NCI-H446 treated with DMSO at 0.1 percent for 48 hours (cell line): ENCODE measurements around the gene SBNO2.
A peak's percentile ranks its signal among the peaks of the same experiment; 100 is the strongest.

Source experiments
- DNase-seq: peaks from one replicate; lab custom pipeline; 2025; lab: John Stamatoyannopoulos, UW

Gene SBNO2

DNA sequence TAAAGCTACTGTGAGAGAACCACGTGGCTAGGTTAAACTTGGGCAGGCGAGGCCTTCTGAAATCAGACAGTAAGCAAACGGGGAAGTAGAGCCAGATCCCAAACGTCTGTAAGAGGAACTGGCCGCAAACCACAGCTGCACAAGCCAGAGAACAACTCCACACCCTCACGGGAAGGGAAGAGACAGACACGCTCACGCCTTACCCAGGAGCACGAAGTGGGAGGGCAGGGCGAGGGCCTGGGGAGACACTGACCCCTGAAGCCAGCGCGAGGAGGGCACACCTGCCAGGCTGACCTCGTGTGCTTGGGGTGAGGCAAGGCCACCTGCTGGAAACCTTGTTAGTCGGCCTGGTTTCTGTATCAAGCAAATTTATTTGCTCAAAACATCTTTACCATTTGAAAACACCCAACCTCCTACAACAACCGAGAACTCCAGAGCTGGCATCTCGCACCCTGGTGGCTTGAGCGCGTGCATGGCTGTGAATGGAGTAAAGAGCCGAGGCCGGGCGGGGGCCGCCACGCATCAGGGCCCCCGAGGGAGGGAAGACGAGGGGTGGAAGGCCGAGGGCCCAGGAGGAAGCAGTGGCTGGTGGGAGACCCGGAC lies 86.2 kb downstream of the SBNO2 start:
- no peak for DNase-seq

GRCh38 chr19:1086613-1087012 lies 87.5 kb downstream of the SBNO2 start:
- DNase-seq: no peak

DNA sequence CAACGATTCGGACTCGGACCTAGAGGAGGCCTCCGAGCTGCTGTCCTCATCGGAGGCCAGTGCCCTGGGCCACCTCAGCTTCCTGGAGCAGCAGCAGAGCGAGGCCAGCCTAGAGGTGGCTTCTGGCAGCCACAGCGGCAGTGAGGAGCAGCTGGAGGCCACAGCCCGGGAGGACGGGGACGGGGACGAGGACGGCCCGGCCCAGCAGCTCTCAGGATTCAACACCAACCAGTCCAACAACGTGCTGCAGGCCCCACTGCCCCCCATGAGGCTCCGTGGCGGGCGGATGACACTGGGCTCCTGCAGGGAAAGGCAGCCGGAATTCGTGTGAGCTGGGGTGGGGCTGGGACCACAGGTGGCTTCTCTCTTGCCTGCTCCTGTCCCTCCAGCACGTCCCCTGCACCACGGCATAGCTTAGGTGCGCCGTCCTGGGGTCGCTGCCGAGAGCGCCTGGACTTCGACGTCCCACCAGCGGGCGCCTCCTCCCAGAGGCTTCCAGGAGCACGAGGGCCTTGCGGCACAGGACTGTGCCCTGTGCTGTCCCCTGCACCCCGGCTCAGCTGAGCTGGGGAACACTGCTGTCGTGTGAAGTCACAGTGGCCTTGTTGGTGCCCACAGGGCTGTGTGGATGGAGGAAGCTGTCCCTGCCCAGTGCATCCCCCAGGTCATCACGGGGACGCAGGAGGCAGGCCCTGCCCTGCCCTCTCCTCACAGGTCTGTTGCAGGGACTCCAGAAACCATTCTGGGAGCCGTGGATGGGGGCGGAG lies 88.2 kb downstream of the SBNO2 start:
- no peak for DNase-seq

- no peak for DNase-seq
Observed at GRCh38 chr19:1085053-1085658, 88.9 kb downstream of the SBNO2 start.

- DNase-seq: no peak
Observed at GRCh38 chr19:1084024-1084868, 89.8 kb downstream of the SBNO2 start.

- DNase-seq: no peak
Observed at GRCh38 chr19:1082928-1083816, 90.9 kb downstream of the SBNO2 start.

- DNase-seq: no peak
Observed at GRCh38 chr19:1082165-1082927, 91.7 kb downstream of the SBNO2 start.

DNA sequence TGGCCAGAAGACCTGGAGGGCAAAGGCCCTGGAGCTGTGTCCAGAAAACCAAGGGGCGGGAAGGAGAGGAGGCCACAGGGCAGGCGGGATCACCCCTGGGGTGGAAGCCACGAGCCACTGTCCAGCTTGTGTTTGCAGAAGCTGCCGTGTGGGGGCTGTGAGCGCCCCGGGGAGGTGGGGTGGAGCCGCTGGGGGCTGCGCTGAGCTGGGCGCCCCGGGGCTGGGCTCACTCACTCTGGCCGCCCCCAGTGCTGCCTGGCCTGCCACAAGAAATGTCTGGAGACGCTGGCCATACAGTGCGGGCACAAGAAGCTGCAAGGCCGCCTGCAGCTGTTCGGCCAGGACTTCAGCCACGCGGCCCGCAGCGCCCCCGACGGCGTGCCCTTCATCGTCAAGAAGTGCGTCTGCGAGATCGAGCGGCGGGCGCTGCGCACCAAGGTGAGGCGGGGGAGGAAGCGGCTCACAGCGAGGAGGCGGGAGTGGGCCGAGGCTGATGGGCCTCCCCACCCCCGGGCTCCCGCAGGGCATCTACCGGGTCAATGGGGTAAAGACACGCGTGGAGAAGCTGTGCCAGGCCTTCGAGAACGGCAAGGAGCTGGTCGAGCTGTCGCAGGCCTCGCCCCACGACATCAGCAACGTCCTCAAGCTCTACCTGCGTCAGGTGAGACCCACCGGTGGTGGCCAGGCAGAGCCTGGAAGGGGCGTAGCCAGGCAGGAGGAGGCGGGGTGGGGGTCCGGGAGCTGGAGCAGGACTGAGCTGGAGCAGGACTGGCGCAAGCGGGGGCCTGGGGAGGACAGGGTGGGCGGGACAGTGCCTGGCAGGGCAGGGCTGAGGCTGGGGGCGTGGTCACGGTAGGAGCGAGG lies 92.5 kb downstream of the SBNO2 start:
- no peak for DNase-seq

GRCh38 chr19:1080360-1081161 lies 93.5 kb downstream of the SBNO2 start:
- DNase-seq: no peak

GRCh38 chr19:1079566-1080111 lies 94.4 kb downstream of the SBNO2 start:
- DNase-seq: no peak

- DNase-seq: no peak
Observed at GRCh38 chr19:1076951-1077350, 97.1 kb downstream of the SBNO2 start.

GRCh38 chr19:1076046-1076386 lies 98.1 kb downstream of the SBNO2 start:
- DNase-seq: no peak

DNA sequence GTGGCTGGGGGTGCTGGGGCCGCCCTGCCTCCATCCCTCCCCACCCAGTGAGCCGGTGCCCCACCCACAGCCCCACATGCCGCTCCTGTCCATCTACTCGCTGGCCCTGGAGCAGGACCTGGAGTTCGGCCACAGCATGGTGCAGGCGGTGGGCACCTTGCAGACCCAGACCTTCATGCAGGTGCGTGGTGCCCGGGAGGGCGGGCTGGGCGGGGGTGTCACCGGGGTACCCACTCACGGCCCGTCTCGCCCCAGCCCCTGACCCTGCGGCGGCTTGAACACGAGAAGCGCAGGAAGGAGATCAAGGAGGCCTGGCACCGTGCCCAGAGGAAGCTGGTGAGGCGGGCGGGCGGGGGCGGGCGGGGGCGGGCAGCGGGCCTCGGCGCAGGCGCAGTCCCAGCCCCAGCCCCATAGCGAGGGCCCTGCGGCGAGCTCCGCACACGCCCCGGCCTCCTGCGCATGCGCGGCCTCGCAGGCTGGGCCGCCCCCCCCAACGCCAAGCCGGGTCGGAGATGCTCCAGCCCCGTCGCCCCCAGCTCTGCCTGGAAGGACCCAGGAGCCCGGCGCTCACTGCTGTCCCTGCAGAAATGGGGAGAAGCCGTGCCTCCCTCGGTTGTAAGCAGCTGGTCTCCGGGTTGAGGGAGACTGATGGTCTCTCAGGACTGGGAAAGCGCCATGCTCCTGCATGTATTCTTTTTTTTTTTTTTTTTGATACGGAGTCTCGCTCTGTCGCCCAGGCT lies 99.4 kb downstream of the SBNO2 start:
- DNase-seq: peak; percentile 78

- no peak for DNase-seq
Observed at GRCh38 chr19:1073956-1074517, 100.0 kb downstream of the SBNO2 start.

DNA sequence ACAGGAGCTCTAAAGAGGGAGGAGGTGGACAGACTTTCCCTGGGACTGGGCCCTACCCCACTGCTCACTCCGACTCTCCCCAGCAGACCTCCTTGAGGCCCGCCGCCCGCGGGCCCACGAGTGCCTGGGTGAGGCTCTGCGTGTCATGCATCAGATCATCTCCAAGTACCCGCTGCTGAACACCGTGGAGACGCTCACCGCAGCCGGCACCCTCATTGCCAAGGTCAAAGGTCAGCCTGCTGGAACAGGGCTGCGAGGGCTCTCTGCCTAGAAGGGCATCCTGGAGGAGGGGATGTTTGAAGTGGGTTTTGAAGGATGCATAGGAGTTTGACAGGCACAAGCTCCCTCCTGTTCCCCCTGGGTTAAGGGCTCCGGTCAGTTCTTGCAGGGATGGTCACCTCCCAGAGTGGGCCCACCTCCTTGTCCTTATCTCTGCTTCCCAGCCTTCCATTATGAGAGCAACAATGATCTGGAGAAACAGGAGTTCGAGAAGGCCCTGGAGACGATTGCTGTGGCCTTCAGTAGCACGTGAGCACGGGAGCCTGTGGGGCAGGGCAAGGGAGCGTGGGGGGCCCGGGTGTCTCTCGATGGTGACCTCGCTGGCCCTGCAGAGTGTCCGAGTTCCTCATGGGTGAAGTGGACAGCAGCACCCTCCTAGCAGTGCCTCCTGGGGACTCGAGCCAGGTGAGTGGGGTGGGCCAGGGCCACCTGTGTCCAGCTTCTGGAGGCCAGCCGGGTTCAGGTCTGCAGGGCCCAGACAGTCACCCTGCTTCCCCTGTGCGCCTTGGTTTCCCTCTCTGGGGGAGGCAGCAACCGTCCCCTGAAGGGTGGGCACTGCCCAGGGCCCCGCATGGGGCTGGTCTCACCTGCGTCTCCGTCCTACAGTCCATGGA lies 100.8 kb downstream of the SBNO2 start:
- no peak for DNase-seq

DNA sequence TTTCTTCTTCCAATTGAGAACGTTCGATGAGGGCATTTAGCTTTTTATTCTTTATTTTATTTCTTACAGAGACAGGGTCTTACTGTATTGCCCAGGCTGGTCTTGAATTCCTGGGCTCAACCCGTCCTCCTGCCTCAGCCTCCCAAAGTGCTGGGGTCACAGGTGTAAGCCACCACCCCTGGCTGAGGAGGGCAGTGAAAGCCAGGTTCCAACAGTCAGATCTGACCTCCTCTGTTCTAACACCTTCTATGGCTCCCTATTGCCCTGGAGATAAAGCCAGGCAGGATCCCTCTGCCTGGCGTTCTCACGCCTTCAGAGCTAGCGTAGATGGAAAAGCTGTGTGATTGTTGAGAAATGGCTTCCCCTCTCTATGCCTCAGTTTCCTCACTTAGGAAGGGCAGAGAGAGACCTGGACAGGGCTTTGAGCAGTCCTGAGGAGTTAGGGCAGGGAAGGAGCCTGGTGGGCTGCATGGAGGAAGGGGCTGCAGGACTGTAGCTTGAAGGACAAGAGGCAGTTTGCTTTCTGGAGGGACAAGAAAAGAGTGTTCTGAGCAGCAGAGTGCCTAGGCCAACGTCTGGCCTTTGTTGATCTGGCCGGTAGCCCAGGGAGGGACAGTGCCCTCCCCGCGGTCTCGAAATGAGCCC lies 101.6 kb downstream of the SBNO2 start:
- no peak for DNase-seq
